Lung (tissue), 12 donors: Measurements from ENCODE around the gene DNAJB5. TPM values are rescaled to one million over a fixed set of nuclear protein-coding genes. Genes with fewer than 3 reads are reported as not detected.

Experiments
- ATAC-seq: fragments of 200-7000 bp; cut with Tn5 transposase; one replicate; pipeline ENCODE4 v1.9.1; 2020; ENCODE audit warnings: moderate number of reproducible peaks; ENCODE audit not compliant: insufficient read depth, low FRiP score
- DNase-seq, 3 donors: peaks; one replicate each; pipeline ENCODE4 v3.0.0-alpha.2; 2013 to 2017
- H3K27ac ChIP-seq, 2 donors: one replicate each; pipeline ENCODE4 v1.5.1; 2013; ENCODE audit warnings: mild to moderate bottlenecking in 2 of 2, moderate library complexity in 2 of 2, control low read depth in 1 of 2, inconsistent platforms in 1 of 2, low read depth in 1 of 2, low read length in 1 of 2
- H3K27me3 ChIP-seq, 3 donors: one replicate each; pipeline ENCODE4 v1.5.1; 2013; ENCODE audit warnings: low read length in 2 of 3; ENCODE audit not compliant: control insufficient read depth in 3 of 3, insufficient read depth in 3 of 3
- H3K36me3 ChIP-seq, 4 donors: one replicate each; pipeline ENCODE4 v1.5.1; 2013; ENCODE audit warnings: low read length in 4 of 4, mild to moderate bottlenecking in 1 of 4, moderate library complexity in 1 of 4; ENCODE audit not compliant: control insufficient read depth in 4 of 4, insufficient read depth in 4 of 4
- H3K4me1 ChIP-seq, 5 donors: one replicate each; pipeline ENCODE4 v1.5.1; 2013; ENCODE audit warnings: low read length in 5 of 5, mild to moderate bottlenecking in 2 of 5, moderate library complexity in 1 of 5; ENCODE audit not compliant: control insufficient read depth in 5 of 5, insufficient read depth in 5 of 5
- H3K4me3 ChIP-seq: one replicate; pipeline ENCODE4 v1.5.1; 2013; ENCODE audit warnings: mild to moderate bottlenecking, control low read depth, moderate library complexity
- H3K9ac ChIP-seq, 2 donors: one replicate each; pipeline ENCODE4 v1.5.1; 2013; ENCODE audit warnings: low read length in 2 of 2, control low read depth in 1 of 2; ENCODE audit not compliant: insufficient read depth in 1 of 2
- H3K9me3 ChIP-seq, 4 donors: one replicate each; pipeline ENCODE4 v1.5.1; 2013; ENCODE audit warnings: low read length in 3 of 4, mild to moderate bottlenecking in 1 of 4, moderate library complexity in 1 of 4; ENCODE audit not compliant: control insufficient read depth in 4 of 4, insufficient read depth in 3 of 4
- WGBS, 2 donors: extraction: QIAGEN DNeasy Blood & Tissue Kit; methylation state at CpG; one replicate each; pipeline ENCODE4 v1.1.7; 2013; 5-methylcytosine and 5-hydroxymethylcytosine counted together
- polyA plus RNA-seq, 2 donors: library from polyadenylated mRNA; stranded (reverse); fragments of 200-250 nt; gene quantifications; one replicate each; pipeline ENCODE4 v1.2.1, GENCODE V29; 2013
- total RNA-seq, 2 donors: library from RNA; depleted of rRNA in 1 of 2; stranded (reverse); fragments of >200 nt in 1 of 2; gene quantifications; one replicate each; pipeline ENCODE4 v1.2.1, GENCODE V29; 2014 to 2021
- TF ChIP-seq, protein P1 (sequence below): IDR thresholded peaks from 2 replicates; pipeline ENCODE4 v1.5.1; 2012; ENCODE audit warnings: mild to moderate bottlenecking; ENCODE audit errors: control extremely low read depth, extremely low read depth
- donor health status: control.
- donor health status: control.
- donor health status: Bipolar disorder and iron deficiency.
- donor health status: healthy.
- donor health status: DM: yes; HTN: yes; CAD: no.

The DNAJB5 gene
- total and polyA plus RNA-seq, 4 donors, result 4.5 to 10.3 (median 6.9) TPM

DNA sequence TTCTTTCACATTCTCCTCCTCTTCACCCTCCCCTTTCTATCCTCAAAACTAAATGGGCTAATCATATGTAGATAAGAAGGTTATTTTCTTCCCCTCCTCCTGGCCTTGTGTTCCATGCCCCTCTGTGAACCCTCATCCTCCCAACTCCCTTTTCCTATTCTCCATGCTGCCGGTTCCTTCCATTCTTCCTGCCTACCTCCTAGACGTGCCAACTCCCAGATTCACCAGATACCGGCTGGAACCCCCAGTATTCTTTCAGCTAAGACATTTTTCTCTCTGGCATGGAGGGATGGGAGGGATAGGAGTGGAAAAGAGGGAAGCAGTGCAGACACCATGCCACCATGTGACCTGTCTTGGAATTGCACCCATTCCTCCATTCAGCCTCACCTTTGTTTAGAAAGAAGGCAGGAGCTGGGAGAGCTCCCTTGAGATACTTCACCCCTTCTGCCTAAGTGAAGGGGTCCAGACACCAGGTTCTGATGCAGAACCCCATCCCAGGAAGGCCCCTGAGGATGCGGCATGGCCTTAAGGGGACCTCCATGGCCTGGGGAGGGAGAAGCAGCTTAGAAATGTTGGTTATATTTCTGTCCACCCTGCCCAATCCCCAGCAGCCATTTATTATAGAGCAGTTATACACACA, 4.8 kb downstream of the DNAJB5 start:
- peak overlapping the region; percentile 55 to 99 for H3K27ac ChIP-seq
- H3K9me3 ChIP-seq, result no peaks in the 10 kb centered on the region
- peaks cover 3 to 13% (median 10%) of the 10 kb centered on the region in 4 donors for H3K36me3 ChIP-seq
- TF ChIP-seq, protein P1, sequence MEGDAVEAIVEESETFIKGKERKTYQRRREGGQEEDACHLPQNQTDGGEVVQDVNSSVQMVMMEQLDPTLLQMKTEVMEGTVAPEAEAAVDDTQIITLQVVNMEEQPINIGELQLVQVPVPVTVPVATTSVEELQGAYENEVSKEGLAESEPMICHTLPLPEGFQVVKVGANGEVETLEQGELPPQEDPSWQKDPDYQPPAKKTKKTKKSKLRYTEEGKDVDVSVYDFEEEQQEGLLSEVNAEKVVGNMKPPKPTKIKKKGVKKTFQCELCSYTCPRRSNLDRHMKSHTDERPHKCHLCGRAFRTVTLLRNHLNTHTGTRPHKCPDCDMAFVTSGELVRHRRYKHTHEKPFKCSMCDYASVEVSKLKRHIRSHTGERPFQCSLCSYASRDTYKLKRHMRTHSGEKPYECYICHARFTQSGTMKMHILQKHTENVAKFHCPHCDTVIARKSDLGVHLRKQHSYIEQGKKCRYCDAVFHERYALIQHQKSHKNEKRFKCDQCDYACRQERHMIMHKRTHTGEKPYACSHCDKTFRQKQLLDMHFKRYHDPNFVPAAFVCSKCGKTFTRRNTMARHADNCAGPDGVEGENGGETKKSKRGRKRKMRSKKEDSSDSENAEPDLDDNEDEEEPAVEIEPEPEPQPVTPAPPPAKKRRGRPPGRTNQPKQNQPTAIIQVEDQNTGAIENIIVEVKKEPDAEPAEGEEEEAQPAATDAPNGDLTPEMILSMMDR, result peak; percentile 20
- 50 to 69% methylated on average over 4 of the region's 4 CpGs for WGBS, 2 donors
- no peak for ATAC-seq
- DNase-seq, result peak in 2 of 3 donors; percentile 38 to 44
- H3K4me3 ChIP-seq, result no peak overlapping the region
- H3K9ac ChIP-seq, result no peak overlapping the region
- H3K27me3 ChIP-seq, result no peaks in the 10 kb centered on the region
- peaks cover 0 to 26% (median 12%) of the 10 kb centered on the region in 5 donors for H3K4me1 ChIP-seq

DNA sequence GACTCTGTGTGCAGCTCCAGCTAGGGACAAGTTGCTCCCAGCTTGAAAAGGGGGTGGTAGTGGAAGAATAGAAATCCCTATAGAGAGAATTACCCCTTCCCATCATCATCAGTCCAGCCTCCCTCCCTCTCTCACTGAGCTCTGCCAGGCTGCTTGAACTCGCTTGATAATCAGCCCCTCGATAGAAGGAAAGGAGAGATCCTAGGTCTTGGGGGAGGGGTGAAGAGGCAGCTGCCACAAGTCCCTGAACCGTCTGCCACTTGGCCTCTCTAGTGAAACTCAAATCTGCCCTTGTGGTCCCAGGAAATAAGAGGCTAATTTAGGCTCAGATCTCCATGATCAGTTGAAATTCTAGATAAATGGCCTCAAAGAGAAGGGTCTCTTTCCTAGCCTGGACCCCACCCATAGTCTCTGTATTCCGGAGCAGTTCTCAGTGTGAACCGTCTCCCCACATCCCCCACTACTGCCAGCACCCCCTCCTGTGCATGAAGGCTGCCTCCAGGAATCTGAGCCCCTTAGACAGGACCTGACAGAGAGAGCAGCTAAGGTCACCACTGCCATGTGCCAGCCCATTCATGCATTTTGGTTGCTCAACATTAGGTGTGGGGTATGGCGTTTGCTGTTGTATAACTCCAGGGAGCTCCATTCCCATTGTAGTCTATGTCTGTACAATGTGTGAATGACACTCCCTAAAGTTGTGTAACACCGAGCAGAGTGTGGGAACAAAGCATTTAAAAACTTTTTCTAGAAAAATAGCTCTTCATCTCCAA, 5.5 kb downstream of the DNAJB5 start:
- H3K9ac ChIP-seq, result no peak overlapping the region
- H3K4me1 ChIP-seq, result peaks cover 0 to 25% (median 12%) of the 10 kb centered on the region in 5 donors
- ATAC-seq (no peak), DNase-seq (no peak)
- H3K9me3 ChIP-seq, result no peaks in the 10 kb centered on the region
- no peak overlapping the region for H3K4me3 ChIP-seq
- H3K27ac ChIP-seq, result peak overlapping the region in 1 of 2 donors; percentile 99
- H3K27me3 ChIP-seq, result no peaks in the 10 kb centered on the region
- 70 to 71% methylated on average over 7 of the region's 7 CpGs for WGBS, 2 donors
- TF ChIP-seq, protein P1, result no peak
- peaks cover 3 to 13% (median 10%) of the 10 kb centered on the region in 4 donors for H3K36me3 ChIP-seq

DNA sequence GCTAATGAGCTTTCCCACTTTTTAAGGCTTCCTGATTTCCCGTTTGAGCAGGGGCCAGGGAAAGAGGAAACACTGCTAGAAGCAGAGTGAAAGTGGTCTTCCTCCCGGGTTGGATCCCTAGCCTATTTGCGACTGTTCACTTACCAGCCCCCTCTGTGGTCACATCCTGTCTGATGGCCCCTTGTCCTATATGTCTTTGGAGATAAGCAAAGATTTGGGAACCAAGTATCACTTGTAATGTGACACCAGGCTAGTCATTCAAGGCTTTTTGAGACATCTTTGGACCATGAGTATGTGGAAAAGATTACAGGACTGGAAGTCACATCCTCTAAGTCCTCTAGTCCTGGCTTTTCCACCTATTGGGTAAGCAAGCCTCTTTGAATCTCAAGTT, 6.1 kb downstream of the DNAJB5 start:
- H3K27me3 ChIP-seq, result no peaks in the 10 kb centered on the region
- TF ChIP-seq, protein P1, result no peak
- no peaks in the 10 kb centered on the region for H3K9me3 ChIP-seq
- peaks cover 0 to 21% (median 9%) of the 10 kb centered on the region in 5 donors for H3K4me1 ChIP-seq
- ATAC-seq (no peak), DNase-seq (no peak)
- 24 to 30% methylated on average over 3 of the region's 3 CpGs for WGBS, 2 donors
- H3K9ac ChIP-seq, result no peak overlapping the region
- H3K4me3 ChIP-seq, result no peak overlapping the region
- H3K36me3 ChIP-seq, result peaks cover 3 to 13% (median 10%) of the 10 kb centered on the region in 4 donors
- peak overlapping the region; percentile 37 to 99 for H3K27ac ChIP-seq
